HCT116 (cell line): ENCODE results near the gene TMUB1.

Experiments
- EZH2 ChIP-seq: fragments of 200-600 bp; sonication (generic); IDR thresholded peaks from 2 replicates; pipeline ENCODE4 v1.6.1; 2017; ENCODE audit warnings: antibody characterized with exemption, mixed run types
- EZH2phosphoT487 ChIP-seq: fragments of 200-600 bp; IDR thresholded peaks from 2 replicates; pipeline ENCODE4 v1.6.1; 2018; ENCODE audit warnings: antibody characterized with exemption, borderline replicate concordance
- JUND ChIP-seq: IDR thresholded peaks from 2 replicates; pipeline ENCODE4 v1.6.1; 2012
- POLR2A ChIP-seq: IDR thresholded peaks from 2 replicates; pipeline ENCODE4 v1.7.0; 2011; ENCODE audit warnings: borderline replicate concordance; ENCODE audit not compliant: insufficient read depth, insufficient read length; ENCODE audit errors: extremely low read depth
- SRF ChIP-seq: IDR thresholded peaks from 2 replicates; pipeline ENCODE4 v1.6.1; 2012; ENCODE audit warnings: low read depth
- YY1 ChIP-seq: IDR thresholded peaks from 2 replicates; pipeline ENCODE4 v1.6.1; 2011; ENCODE audit warnings: low read length, low read depth, moderate library complexity, mild to moderate bottlenecking; ENCODE audit not compliant: insufficient replicate concordance; ENCODE audit errors: extremely low read depth
- TF ChIP-seq, protein P1 (sequence below): IDR thresholded peaks from 2 replicates; pipeline ENCODE4 v1.6.1; 2011; ENCODE audit warnings: mild to moderate bottlenecking, low read length, moderate library complexity; ENCODE audit not compliant: insufficient replicate concordance; ENCODE audit errors: extremely low read depth
- TF ChIP-seq, protein P2 (sequence below), 3 experiments: fragments of 200-600 bp in 1 of 3; sonication (generic) in 1 of 3; IDR thresholded peaks in 2 of 3; conservative IDR thresholded peaks in 1 of 3; 2 replicates each; pipeline ENCODE4 v1.5.1; 2012 to 2017; ENCODE audit warnings: low read depth in 2 of 3, low read length in 2 of 3, antibody characterized with exemption in 1 of 3, borderline replicate concordance in 1 of 3, control low read depth in 1 of 3, mild to moderate bottlenecking in 1 of 3, mixed read lengths in 1 of 3, mixed run types in 1 of 3, moderate library complexity in 1 of 3; ENCODE audit not compliant: insufficient read depth in 1 of 3

- TF ChIP-seq, protein P1, sequence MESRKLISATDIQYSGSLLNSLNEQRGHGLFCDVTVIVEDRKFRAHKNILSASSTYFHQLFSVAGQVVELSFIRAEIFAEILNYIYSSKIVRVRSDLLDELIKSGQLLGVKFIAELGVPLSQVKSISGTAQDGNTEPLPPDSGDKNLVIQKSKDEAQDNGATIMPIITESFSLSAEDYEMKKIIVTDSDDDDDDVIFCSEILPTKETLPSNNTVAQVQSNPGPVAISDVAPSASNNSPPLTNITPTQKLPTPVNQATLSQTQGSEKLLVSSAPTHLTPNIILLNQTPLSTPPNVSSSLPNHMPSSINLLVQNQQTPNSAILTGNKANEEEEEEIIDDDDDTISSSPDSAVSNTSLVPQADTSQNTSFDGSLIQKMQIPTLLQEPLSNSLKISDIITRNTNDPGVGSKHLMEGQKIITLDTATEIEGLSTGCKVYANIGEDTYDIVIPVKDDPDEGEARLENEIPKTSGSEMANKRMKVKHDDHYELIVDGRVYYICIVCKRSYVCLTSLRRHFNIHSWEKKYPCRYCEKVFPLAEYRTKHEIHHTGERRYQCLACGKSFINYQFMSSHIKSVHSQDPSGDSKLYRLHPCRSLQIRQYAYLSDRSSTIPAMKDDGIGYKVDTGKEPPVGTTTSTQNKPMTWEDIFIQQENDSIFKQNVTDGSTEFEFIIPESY = no peak
- TF ChIP-seq, protein P2, sequence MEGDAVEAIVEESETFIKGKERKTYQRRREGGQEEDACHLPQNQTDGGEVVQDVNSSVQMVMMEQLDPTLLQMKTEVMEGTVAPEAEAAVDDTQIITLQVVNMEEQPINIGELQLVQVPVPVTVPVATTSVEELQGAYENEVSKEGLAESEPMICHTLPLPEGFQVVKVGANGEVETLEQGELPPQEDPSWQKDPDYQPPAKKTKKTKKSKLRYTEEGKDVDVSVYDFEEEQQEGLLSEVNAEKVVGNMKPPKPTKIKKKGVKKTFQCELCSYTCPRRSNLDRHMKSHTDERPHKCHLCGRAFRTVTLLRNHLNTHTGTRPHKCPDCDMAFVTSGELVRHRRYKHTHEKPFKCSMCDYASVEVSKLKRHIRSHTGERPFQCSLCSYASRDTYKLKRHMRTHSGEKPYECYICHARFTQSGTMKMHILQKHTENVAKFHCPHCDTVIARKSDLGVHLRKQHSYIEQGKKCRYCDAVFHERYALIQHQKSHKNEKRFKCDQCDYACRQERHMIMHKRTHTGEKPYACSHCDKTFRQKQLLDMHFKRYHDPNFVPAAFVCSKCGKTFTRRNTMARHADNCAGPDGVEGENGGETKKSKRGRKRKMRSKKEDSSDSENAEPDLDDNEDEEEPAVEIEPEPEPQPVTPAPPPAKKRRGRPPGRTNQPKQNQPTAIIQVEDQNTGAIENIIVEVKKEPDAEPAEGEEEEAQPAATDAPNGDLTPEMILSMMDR (IDR thresholded peaks at IDR 0.05 in 2 of 3, conservative IDR thresholded peaks at IDR 0.05 in 1 of 3; ENCODE audit: borderline replicate concordance in 1 of 3, insufficient read depth in 1 of 3, low read depth in 2 of 3, low read length in 2 of 3) = no peak
- TF ChIP-seq EZH2phosphoT487 (no peak), JUND (no peak), YY1 (no peak), EZH2 (no peak), POLR2A (no peak), SRF (no peak)
Observed at GRCh38 chr7:151115121-151115835, 32.0 kb upstream of the TMUB1 start.
